ENCODE results near the gene GNAZ. TPM values are rescaled to one million over a fixed set of nuclear protein-coding genes. Genes with fewer than 3 reads are reported as not detected.

GNAZ gene
- total RNA-seq, 4 donors from 2014 or later: 2.7 to 14.7 (median 7.8) TPM

DNA sequence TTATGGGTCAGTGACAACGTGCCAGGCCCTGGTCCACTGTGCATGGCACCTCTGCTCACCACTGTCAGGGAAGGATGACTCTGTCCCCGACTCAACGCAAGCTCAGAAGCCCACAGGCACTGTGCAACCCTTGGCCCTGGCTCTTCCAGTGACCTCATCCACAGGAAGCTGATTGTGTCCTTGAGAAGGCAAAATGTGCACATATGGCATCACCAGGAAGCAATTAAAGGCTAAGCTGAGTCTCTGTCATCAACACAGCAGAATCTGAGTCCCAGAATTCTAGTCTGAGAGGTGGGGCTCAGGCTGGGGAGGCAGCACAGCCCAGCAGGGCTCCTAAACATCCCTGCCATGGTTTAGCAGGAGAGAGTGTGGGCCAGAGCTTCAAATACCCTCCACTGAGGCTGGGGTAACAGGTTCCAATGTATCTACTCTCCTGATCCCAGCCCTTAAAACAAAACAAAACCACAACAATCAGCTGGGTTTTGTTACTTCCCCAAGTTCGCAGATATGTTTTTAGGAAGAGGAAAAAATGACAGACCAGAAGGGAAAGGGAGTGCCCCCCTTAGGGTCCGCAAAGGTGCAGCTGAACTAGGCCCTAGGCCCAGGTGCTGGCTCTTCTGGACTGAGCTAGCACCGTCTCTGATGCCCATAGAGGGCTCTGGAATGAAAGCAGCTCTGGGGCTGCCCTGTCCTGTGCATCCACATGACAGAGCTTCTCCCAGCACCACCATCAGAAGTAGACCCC lies 33.5 kb upstream of the GNAZ start:
- 33 to 74% methylated on average over 3 to 6 of the region's 6 CpGs for WGBS, 2 donors (ENCODE audit: low coverage in 1 of 2)
- intact Hi-C loops (cut with DNase I; ENCODE audit: low total_unique reads): no loop called here
- in situ Hi-C loops (cut with MboI; ENCODE audit: low pct_ligation_motif_present in 1 of 4, low pct_unique_long_range_greater_than_20kb in 1 of 4, low sequenced_read_pairs in 3 of 4): no loop called here
- no peak overlapping the region for H3K4me3 ChIP-seq
- DNase-seq: no peak
- no peaks in the 10 kb centered on the region for H3K27me3 ChIP-seq
- H3K27ac ChIP-seq: no peak overlapping the region
- no peaks in the 10 kb centered on the region for H3K9me3 ChIP-seq
- no peaks in the 10 kb centered on the region for H3K36me3 ChIP-seq
- TF ChIP-seq POLR2AphosphoS5 (IDR thresholded peaks at IDR 0.05) (no peak), POLR2A (IDR thresholded peaks at IDR 0.05) (no peak), EP300 (IDR thresholded peaks at IDR 0.05; ENCODE audit: low read depth) (no peak)
- TF ChIP-seq, protein P1, sequence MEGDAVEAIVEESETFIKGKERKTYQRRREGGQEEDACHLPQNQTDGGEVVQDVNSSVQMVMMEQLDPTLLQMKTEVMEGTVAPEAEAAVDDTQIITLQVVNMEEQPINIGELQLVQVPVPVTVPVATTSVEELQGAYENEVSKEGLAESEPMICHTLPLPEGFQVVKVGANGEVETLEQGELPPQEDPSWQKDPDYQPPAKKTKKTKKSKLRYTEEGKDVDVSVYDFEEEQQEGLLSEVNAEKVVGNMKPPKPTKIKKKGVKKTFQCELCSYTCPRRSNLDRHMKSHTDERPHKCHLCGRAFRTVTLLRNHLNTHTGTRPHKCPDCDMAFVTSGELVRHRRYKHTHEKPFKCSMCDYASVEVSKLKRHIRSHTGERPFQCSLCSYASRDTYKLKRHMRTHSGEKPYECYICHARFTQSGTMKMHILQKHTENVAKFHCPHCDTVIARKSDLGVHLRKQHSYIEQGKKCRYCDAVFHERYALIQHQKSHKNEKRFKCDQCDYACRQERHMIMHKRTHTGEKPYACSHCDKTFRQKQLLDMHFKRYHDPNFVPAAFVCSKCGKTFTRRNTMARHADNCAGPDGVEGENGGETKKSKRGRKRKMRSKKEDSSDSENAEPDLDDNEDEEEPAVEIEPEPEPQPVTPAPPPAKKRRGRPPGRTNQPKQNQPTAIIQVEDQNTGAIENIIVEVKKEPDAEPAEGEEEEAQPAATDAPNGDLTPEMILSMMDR (IDR thresholded peaks at IDR 0.05): no peak
- no peaks in the 10 kb centered on the region for H3K4me1 ChIP-seq

DNA sequence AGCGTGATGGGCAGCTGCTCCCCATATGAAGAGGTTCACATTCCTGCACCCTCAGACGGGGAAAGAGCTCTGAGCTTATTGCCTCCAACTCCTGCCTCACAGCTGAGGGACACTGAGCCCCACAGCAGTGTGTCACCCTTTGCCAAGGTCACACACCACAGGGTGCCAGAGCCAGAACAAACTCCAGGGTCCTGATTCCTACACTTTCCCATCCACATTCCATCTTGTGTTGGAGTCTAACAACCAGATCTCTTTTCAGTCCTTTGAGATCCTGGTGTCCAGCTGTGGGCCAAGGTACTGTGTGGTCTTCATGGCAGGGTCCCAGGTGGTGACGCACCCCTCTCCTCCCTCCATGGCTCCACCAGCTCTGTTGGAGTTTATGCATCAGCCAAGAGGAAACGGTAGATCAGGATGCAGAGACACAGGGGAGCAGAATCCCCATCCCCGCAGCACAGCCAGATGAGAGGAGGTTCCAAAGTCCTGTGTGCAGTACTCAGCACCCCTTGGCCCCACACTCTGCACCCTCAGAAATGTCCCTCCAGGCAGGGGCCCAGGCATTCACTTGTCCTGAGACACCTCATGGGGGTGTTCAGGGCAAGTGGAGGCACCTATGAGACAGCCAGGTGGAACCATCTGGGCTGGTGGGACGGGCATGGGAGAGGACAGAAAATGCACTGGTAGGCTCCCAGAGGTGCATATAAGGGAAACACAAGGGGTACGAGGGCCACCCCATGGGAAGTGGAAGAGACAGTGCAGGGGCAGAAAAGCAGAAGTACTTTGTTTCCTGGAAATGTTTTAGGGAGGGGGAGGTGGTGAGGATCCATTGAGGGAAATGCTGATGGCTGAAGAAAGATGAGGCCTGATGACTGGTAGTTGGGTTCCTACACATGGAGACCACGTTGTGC lies 32.6 kb upstream of the GNAZ start:
- no peak for DNase-seq
- Histone ChIP-seq H3K4me3 (no peak overlapping the region), H3K4me1 (no peaks in the 10 kb centered on the region), H3K36me3 (no peaks in the 10 kb centered on the region), H3K9me3 (no peaks in the 10 kb centered on the region), H3K27ac (no peak overlapping the region), H3K27me3 (no peaks in the 10 kb centered on the region)
- TF ChIP-seq, protein P1 (IDR thresholded peaks at IDR 0.05): no peak
- in situ Hi-C loops (cut with MboI; ENCODE audit: low pct_ligation_motif_present in 1 of 4, low pct_unique_long_range_greater_than_20kb in 1 of 4, low sequenced_read_pairs in 3 of 4) (no loop called here), intact Hi-C loops (cut with DNase I; ENCODE audit: low total_unique reads) (no loop called here)
- whole genome bisulfite sequencing, 2 donors (ENCODE audit: low coverage in 1 of 2): 43 to 81% methylated on average over 1 to 7 of the region's 8 CpGs

DNA sequence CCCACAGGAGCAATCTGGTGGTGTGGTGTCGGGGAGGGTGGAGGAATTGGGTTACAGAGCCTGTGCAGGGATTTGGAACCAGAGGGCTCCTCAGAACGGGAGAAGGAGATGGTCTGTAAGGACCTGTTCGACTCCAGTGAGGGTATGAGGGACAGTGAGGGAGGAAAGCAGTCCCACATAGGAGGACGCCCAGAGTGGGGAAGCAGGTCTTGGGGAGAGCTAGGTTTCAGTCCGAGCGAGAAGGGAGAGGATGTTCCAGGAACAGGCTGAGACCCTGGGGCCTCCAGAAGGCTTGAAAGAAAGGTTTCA lies 32.0 kb upstream of the GNAZ start:
- intact Hi-C loops (cut with DNase I; ENCODE audit: low total_unique reads): no loop called here
- in situ Hi-C loops (cut with MboI; ENCODE audit: low pct_ligation_motif_present in 1 of 4, low pct_unique_long_range_greater_than_20kb in 1 of 4, low sequenced_read_pairs in 3 of 4): no loop called here

DNA sequence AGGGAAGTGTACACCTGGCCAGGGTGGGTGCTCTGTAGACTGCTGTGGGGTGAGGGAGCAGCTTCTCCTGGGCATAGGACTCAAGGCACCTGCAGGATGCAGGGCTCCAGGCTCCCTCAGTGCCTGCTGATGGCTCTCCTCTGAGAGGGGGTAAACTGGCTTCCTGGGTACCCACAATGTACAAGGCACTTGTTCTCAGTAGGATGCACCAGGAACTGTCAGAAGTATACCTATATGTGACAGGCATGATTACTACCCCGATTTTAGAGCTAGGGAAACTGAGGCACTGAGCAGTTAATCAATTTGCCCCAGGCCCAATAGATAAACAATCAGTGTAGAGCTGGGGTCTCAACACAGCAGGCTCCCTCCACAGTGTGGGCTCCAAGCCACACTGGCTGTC lies 31.4 kb upstream of the GNAZ start:
- H3K9me3 ChIP-seq: no peaks in the 10 kb centered on the region
- no peak overlapping the region for H3K27ac ChIP-seq
- in situ Hi-C loops (cut with MboI; ENCODE audit: low pct_ligation_motif_present in 1 of 4, low pct_unique_long_range_greater_than_20kb in 1 of 4, low sequenced_read_pairs in 3 of 4): no loop called here

More for the DNA sequence above, 32.0 kb upstream of the GNAZ start:
- no peak for DNase-seq
- TF ChIP-seq POLR2AphosphoS5 (IDR thresholded peaks at IDR 0.05): no peak
- TF ChIP-seq EP300 (IDR thresholded peaks at IDR 0.05; ENCODE audit: low read depth): no peak
- no peak for TF ChIP-seq POLR2A (IDR thresholded peaks at IDR 0.05)
- TF ChIP-seq, protein P1 (IDR thresholded peaks at IDR 0.05): no peak
- H3K27ac ChIP-seq: no peak overlapping the region
- H3K9me3 ChIP-seq: no peaks in the 10 kb centered on the region
- H3K4me1 ChIP-seq: no peaks in the 10 kb centered on the region
- H3K27me3 ChIP-seq: no peaks in the 10 kb centered on the region
- WGBS, 2 donors (ENCODE audit: low coverage in 1 of 2): 78 to 89% methylated on average over 3 to 6 of the region's 6 CpGs
- H3K4me3 ChIP-seq: no peak overlapping the region
- H3K36me3 ChIP-seq: no peaks in the 10 kb centered on the region

More for the DNA sequence above, 31.4 kb upstream of the GNAZ start:
- Histone ChIP-seq H3K4me1 (no peaks in the 10 kb centered on the region), H3K27me3 (no peaks in the 10 kb centered on the region), H3K4me3 (no peak overlapping the region), H3K36me3 (no peaks in the 10 kb centered on the region)
- DNase-seq: no peak
- TF ChIP-seq, protein P1 (IDR thresholded peaks at IDR 0.05): no peak
- TF ChIP-seq EP300 (IDR thresholded peaks at IDR 0.05; ENCODE audit: low read depth) (no peak), POLR2A (IDR thresholded peaks at IDR 0.05) (no peak), POLR2AphosphoS5 (IDR thresholded peaks at IDR 0.05) (no peak)
- WGBS, 2 donors (ENCODE audit: low coverage in 1 of 2): 73% methylated on average over 1 of the region's 1 CpG; no CpG with 5 or more reads in 1 of the 2 donors
- intact Hi-C loops (cut with DNase I; ENCODE audit: low total_unique reads): no loop called here

Measured in transverse colon (tissue), 4 donors.